CD4-positive, alpha-beta T cell treated with Interleukin-4 for 1 hour (primary cell): ENCODE measurements around the gene CLDN14.
"Not testable (repeated sequence)": the region's sequence is repeated elsewhere in the genome, so short reads cannot be mapped to it uniquely, and the experiment has no call there.

Experiments used
- DNase-seq, 2 donors: peaks; one replicate each; pipeline ENCODE4 v3.0.0-alpha.2; 2020 to 2022

CLDN14 gene

GRCh38 chr21:36499578-36500471 lies 19.9 kb upstream of the CLDN14 start:
- DNase-seq: no peak

DNA sequence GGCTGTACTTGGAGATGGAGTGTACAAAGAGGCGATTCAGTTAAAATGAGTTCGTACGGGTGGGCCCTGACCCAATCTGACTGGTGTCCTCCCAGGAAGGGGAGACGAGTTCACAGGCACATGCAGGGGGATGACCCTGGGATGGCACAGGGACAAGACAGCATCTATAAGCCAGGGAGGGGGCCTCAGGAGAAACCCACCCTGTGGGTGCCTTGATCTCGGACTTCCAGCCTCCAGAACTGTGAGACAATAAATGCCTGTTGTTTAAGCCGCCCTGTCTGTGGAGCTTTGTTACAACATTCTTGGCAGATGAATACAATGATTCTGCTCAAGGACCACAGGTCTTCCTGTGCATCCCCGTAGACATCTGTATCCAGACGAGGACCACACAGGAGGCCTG lies 14.6 kb upstream of the CLDN14 start:
- DNase-seq: no peak

DNA sequence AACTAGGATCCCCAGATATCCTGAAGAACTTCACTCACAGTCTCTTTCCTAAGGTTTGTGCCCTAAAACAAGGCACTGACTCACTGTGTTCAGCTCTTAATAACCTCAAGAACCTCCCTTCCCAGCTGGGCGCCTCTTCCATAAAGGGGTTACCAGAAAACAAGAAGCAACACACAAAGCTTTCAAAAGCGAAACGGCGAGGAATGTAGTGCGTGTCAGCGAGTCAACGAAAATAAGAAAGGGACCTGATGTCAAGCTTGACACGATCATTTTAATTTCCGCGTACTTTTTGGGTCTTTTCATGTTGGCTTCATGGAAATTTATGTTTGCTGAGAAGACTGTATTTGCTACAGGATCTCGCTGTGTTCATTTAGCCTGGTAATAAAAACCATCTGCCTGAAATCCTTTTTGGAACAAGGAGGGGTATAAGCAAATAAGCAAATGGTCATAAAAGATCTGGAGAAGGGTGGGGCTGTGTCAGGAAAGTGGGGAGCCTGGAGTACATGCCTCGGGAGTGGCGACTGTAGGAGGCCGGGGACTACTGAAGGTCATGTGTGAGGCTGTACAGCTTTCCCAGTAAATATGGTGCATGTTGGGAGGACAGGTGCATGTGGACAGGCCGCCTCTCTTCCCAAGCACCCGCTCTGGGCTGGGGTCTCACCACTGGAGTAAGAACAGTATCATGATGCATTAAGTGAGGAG lies 11.4 kb upstream of the CLDN14 start:
- no peak for DNase-seq

DNA sequence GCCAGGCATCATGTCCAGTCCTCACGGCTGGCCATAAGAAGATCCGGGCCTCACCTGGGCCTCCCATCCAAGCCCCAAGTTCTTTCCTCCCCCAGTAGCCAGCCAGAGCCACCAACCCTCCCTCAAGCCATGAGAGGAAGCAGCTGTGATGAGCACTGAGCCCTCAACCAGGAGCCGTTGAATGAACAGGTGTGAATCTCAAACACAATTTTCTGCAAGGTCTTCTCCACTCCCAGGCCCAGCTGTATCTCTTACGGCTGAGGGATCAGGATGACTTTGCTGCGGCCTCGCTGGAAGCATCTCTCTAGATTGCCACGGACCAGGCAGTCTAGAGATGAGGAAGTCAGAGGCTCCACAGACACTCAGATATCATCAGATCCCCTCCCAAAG lies 9.8 kb upstream of the CLDN14 start:
- DNase-seq: no peak

- DNase-seq: no peak
Observed at GRCh38 chr21:36489103-36489775, 9.3 kb upstream of the CLDN14 start.

DNA sequence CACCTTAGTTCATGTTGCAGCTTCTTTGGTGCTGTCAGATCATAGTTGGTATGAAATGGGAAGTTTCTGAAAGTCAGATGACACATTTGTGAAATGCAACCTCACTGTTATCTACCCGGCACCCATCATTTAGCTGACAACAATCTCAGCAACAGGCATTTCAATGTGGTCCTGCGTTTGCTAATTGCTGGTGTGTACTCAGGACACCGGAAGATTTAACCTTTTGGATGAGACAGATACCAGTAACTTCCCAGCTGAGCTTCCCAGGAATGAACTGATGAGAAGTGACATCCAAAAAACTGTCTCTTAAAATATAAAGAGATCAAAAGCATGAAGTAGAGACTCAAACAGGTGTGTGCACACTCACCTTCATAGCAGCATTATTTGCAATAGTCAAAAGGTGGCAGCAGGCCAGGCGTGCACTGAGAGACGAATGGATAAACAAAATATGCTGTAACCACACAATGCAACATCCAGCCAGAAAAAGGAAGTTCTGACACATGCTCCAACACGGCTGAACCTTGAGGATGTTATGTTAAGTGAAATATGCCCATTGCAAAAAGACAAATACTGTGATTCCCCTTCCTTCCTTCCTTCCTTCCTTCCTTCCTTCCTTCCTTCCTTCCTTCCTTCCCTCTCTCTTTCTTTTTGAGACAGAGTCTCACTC lies 7.9 kb upstream of the CLDN14 start:
- no peak for DNase-seq

DNA sequence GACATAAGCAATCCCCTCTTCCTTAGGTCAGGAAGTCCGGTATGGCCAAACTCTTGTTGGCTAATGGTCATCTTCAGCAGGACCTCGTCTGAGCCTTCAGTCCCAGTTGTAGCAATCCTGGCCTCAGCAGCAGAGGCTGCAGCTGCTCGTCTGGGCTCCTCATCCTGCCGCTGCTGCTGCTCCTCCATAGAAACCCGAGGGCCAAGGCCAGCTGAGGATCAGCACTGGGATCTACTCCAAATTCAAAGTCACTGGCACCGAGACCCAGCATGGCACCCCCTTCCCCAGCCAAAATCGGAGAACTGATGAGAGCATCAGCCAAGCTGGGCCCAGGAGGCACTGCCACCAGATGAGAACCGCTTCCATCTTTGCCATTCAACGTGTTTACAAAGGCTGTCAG lies 6.3 kb upstream of the CLDN14 start:
- DNase-seq: no peak

- no peak for DNase-seq
Observed at GRCh38 chr21:36485476-36485875, 5.6 kb upstream of the CLDN14 start.

GRCh38 chr21:36483095-36483494 lies 3.2 kb upstream of the CLDN14 start:
- no peak for DNase-seq

DNA sequence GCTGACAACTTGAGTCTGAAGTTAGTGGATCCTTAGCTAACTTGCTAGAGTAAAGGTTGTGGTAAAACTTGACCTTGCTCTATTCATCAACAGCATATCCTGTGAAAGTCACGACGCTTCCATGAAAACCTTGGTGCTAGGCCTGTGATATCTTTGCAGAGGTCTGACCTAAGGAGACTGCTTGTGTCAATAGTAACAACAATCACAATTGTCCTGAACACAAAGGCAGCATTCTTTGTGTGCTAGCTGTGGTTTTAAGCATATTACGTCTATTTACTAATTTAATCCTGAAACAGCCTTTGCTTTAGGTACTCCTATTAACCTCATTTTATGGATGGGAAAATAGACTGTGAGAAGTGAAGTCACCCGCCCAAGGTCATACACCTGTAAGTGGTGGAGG lies 2.8 kb upstream of the CLDN14 start:
- DNase-seq: no peak

DNA sequence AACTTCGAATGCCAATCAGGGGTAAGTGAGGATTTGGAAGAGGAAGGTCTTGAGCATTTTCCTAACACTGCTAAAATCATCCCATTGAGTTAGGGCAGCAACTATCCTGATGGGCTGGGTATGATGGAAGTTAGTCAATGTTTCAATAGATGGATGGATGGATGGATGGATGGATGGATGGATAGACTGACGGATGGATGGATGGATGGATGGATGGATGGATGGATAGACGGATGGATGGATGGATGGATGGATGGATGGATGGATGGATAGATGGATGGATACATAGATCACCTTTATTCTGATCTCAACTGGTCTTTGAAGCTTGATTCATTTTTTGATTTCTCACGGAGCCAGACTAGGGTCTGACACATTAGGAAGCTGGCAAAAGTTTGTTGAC lies 2.3 kb upstream of the CLDN14 start:
- no peak for DNase-seq

GRCh38 chr21:36481639-36482038 lies 1.7 kb upstream of the CLDN14 start:
- no peak for DNase-seq

- DNase-seq: no peak
Observed at GRCh38 chr21:36480618-36481017, 696 bp upstream of the CLDN14 start.

DNA sequence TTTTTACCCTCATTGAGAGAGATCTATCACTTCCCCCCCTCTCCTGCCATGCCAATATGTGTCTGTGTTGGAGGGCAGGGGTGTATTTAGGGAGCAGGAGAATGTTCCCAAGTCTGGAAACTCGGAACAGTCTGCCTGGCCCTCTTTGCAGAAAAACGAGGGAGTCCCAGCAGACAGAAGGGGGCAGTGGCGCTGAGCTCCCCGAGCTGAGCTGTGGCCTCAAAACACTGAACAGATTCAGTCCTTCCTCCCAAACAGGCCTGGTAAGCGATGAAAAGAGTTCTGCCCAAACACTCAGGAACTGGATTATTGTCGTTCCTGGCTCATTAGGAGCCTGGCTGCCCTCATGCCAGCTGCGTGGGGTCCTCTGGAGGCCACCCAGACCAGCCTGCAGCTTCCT lies 981 bp downstream of the CLDN14 start:
- DNase-seq: no peak

DNA sequence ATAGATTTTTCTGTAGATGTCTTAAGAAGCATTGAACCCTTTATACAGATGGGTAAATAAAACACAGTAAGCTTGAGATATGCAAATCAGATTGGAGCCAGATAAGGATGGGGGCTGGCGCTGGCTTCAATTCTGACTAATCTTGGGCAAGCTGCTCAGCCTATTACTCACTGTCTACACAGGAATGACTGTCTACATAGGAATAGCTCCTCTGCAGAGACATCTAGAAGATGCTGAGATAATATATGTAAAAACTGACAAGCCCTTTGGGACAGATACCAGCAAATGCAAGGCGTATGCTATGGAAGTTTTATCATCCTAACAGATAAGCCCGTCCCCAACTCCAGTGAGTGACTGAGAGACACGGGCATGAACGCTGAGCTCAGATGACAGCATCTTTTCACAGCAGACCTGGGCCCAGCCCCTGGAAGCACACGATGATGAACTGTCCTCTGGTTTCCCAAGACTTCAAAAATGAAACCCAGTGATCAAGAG lies 1.7 kb downstream of the CLDN14 start:
- no peak for DNase-seq

GRCh38 chr21:36477559-36477958 lies 2.4 kb downstream of the CLDN14 start:
- DNase-seq: no peak

DNA sequence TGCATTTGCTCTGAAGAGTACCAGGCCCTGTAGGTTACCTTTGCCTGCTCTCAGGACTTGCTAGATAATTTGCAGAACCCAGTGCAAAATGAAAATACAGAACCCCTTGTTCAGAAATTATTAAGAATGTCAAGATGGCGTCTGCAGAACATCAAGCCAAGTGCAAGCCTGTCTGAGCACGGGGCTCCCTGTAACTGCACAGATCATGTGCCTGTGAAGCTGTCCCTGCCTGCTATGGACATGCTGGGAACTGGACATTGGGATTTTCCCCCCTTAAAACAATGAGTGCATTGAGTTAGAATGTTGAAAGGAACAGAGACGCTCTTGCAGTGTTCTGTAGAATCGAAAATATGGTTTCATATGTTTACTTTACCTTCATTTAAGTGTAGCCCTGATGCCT lies 2.9 kb downstream of the CLDN14 start:
- DNase-seq: no peak

GRCh38 chr21:36476541-36476940 lies 3.4 kb downstream of the CLDN14 start:
- not testable (repeated sequence) for DNase-seq

DNA sequence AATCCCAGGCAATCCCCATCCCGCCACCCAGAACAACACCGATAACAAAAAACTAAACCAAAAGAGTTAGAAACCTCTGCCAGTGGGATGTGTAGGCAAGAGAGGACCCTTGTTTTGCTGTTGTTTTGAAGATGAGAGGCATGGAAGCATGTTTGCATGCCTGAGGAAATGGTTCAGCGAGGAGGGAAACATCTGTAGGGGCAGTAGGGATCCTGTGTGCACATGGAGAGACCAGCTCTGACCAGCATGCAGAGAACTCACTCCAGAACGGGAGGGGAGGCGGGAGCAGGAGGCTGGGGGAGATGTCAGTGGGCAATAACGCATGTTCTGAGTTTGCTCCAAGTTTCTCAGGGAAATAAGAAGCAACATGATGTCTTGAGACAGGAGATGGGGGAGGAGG lies 5.3 kb downstream of the CLDN14 start:
- DNase-seq: no peak

GRCh38 chr21:36473203-36473602 lies 6.7 kb downstream of the CLDN14 start:
- no peak for DNase-seq

DNA sequence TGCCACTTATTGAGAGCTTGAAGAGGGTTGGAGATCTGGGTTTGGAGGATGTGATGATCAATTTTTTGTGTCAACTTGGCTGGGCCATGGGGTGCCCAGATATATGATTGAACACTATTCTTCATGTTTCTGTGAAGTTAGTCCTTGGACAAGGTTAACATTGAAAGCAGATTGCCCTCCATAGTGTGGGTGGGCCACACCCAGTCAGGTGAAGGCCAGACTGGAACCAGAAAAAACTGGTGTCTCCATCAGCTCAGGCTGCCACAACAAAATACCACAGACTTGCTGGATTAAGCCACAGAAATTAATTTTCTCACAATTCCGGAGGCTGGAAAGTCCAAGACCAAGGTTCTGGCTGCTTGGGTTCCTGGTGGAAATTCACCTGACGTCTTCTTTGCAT lies 7.5 kb downstream of the CLDN14 start:
- DNase-seq: no peak

GRCh38 chr21:36471254-36471723 lies 8.6 kb downstream of the CLDN14 start:
- no peak for DNase-seq

- no peak for DNase-seq
Observed at GRCh38 chr21:36470294-36470693, 9.6 kb downstream of the CLDN14 start.
